GM23248 (cell line): ENCODE data around the gene FAM110C. TPM values are rescaled to one million over a fixed set of nuclear protein-coding genes. Genes with fewer than 3 reads are reported as not detected.
"Not testable (repeated sequence)": the region's sequence is repeated elsewhere in the genome, so short reads cannot be mapped to it uniquely, and the experiment has no call there.

Experiments used
- DNase-seq: peaks from one replicate; pipeline ENCODE4 v3.0.0-alpha.2; 2015
- H2AFZ ChIP-seq: fragments of 200-600 bp; sonication (generic); 2 replicates; pipeline ENCODE4 v1.6.1; 2016; ENCODE audit warnings: antibody characterized with exemption
- H3F3A ChIP-seq: fragments of 200-600 bp; sonication (generic); 2 replicates; pipeline ENCODE4 v1.6.1; 2016; ENCODE audit warnings: mild to moderate bottlenecking, antibody characterized with exemption, mixed run types; ENCODE audit not compliant: insufficient read depth
- H3K27ac ChIP-seq: fragments of 200-600 bp; sonication (generic); 2 replicates; pipeline ENCODE4 v1.5.1; 2016; ENCODE audit warnings: mild to moderate bottlenecking
- H3K27me3 ChIP-seq: fragments of 200-600 bp; sonication (generic); replicated peaks from 2 replicates; pipeline ENCODE4 v1.6.1; 2016; ENCODE audit warnings: mild to moderate bottlenecking; ENCODE audit not compliant: insufficient read depth
- H3K36me3 ChIP-seq: fragments of 200-600 bp; sonication (generic); 2 replicates; pipeline ENCODE4 v1.6.1; 2016; ENCODE audit warnings: low read depth, mild to moderate bottlenecking
- H3K4me1 ChIP-seq: fragments of 200-600 bp; sonication (generic); 2 replicates; pipeline ENCODE4 v1.6.1; 2016; ENCODE audit warnings: mild to moderate bottlenecking; ENCODE audit not compliant: insufficient read depth
- H3K4me2 ChIP-seq: fragments of 200-600 bp; sonication (generic); one replicate; pipeline ENCODE4 v1.6.1; 2016; ENCODE audit warnings: mild to moderate bottlenecking; ENCODE audit not compliant: unreplicated experiment
- H3K4me3 ChIP-seq: fragments of 200-600 bp; sonication (generic); 2 replicates; pipeline ENCODE4 v1.5.1; 2016; ENCODE audit warnings: mild to moderate bottlenecking
- H3K79me2 ChIP-seq: fragments of 200-600 bp; sonication (generic); 2 replicates; pipeline ENCODE4 v1.6.1; 2016; ENCODE audit warnings: mild to moderate bottlenecking; ENCODE audit not compliant: insufficient read depth
- H3K9ac ChIP-seq: fragments of 200-600 bp; sonication (generic); 2 replicates; pipeline ENCODE4 v1.6.1; 2016; ENCODE audit warnings: mild to moderate bottlenecking
- H3K9me2 ChIP-seq: fragments of 200-600 bp; sonication (generic); 2 replicates; pipeline ENCODE4 v1.6.1; 2016; ENCODE audit warnings: mixed run types, mild to moderate bottlenecking, moderate library complexity; ENCODE audit not compliant: insufficient read depth
- H3K9me3 ChIP-seq: fragments of 200-600 bp; sonication (generic); one replicate; pipeline ENCODE4 v1.6.1; 2017; ENCODE audit warnings: low read depth
- H4K20me1 ChIP-seq: fragments of 200-600 bp; sonication (generic); 2 replicates; pipeline ENCODE4 v1.6.0; 2016; ENCODE audit not compliant: insufficient read depth
- EZH2 ChIP-seq: fragments of 200-600 bp; sonication (generic); IDR thresholded peaks from 2 replicates; pipeline ENCODE4 v1.6.1; 2018; ENCODE audit warnings: antibody characterized with exemption, mild to moderate bottlenecking; ENCODE audit not compliant: insufficient read depth, poor library complexity, severe bottlenecking
- EZH2phosphoT487 ChIP-seq: fragments of 200-600 bp; sonication (generic); IDR thresholded peaks from 2 replicates; pipeline ENCODE4 v1.6.1; 2018; ENCODE audit warnings: antibody characterized with exemption, moderate library complexity, mild to moderate bottlenecking, low read depth; ENCODE audit not compliant: insufficient read depth
- WGBS, 2 experiments: methylation state at CpG; one replicate each; pipeline ENCODE4 v1.1.6; 2015 to 2017; ENCODE audit warnings: low lambda C conversion rate in 2 of 2, low coverage in 1 of 2; ENCODE audit errors: missing lambda C conversion rate in 2 of 2; 5-methylcytosine and 5-hydroxymethylcytosine counted together
- in situ Hi-C: fragments of 300-500 bp; cut with MboI; formaldehyde crosslinking; loops from 2 replicates; pipeline ENCODE4 v1.15.0; 2020
- polyA plus RNA-seq: library from polyadenylated mRNA; unstranded; fragments of >200 nt; fragmentation: Nextera tagmentation; extraction: Ambion mirVana; gene quantifications from 2 replicates; pipeline ENCODE4 v1.2.1, GENCODE V29; 2016
- total RNA-seq: library from RNA; depleted of rRNA; stranded (reverse); fragments of >200 nt; shearing (Covaris generic); gene quantifications from 2 replicates; pipeline ENCODE4 v1.2.3, GENCODE V29; 2014

The FAM110C gene
- total and polyA plus RNA-seq, 2 experiments from 2014 or later = not detected

DNA sequence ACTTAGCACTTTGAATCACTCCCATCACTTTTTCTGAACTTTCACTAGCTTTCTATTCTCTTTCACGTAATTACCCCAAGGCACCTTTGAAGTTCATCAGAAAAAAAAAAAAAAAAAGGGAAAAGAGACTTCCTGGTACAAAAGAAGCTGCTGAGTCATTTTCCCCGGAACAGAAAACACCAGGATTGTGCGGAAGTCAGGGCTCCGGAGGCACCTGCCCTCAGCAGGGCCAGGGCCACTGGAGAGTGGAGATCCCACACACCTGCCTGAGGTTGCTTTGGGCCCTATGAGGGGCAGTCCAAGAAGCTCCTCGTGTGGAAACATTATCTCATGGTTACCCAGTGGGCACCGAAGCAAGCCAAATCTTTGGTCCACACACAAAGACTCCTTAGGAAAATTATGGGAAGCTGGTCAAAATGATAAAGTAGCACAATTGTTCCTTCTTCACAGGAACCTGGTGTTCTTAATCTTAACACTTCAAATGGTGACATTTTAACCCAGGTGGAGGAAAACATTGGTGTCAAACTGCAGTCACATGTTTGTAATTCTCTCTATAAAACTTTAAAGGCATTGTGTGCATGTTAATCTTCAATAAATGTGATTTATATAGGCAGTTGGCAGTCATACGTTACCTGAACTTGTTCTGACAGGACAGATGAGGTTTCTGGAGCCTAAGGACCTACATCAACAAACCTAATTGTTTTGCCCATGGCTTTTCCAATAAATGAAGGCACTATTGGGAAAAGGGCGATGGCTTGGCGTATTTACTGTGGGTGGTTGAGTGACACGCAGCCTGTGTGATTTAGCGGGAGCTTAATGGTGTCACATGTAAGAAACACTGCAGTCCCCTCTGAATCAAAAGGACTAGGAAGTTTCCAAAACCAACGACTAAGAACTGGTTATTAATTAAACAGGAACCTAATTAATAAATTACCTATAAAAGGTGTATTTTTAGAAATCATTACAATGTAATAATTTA lies 23.4 kb upstream of the FAM110C start:
- H3K27ac ChIP-seq = no peak overlapping the region
- H4K20me1 ChIP-seq = no peaks in the 10 kb centered on the region
- no peak overlapping the region for H3K4me2 ChIP-seq
- no peak for DNase-seq
- H3K9ac ChIP-seq = no peak overlapping the region
- H2AFZ ChIP-seq = no peak overlapping the region
- H3K9me2 ChIP-seq = no peaks in the 10 kb centered on the region
- in situ Hi-C loops = no loop called here
- no peaks in the 10 kb centered on the region for H3K36me3 ChIP-seq
- H3K4me3 ChIP-seq = no peak overlapping the region
- TF ChIP-seq EZH2 = no peak
- TF ChIP-seq EZH2phosphoT487 = no peak
- no peaks in the 10 kb centered on the region for H3F3A ChIP-seq
- no peaks in the 10 kb centered on the region for H3K9me3 ChIP-seq
- H3K27me3 ChIP-seq = no peaks in the 10 kb centered on the region
- WGBS, 2 experiments = 41% methylated on average over 12 of the region's 12 CpGs
- H3K4me1 ChIP-seq = no peaks in the 10 kb centered on the region
- H3K79me2 ChIP-seq = no peaks in the 10 kb centered on the region

DNA sequence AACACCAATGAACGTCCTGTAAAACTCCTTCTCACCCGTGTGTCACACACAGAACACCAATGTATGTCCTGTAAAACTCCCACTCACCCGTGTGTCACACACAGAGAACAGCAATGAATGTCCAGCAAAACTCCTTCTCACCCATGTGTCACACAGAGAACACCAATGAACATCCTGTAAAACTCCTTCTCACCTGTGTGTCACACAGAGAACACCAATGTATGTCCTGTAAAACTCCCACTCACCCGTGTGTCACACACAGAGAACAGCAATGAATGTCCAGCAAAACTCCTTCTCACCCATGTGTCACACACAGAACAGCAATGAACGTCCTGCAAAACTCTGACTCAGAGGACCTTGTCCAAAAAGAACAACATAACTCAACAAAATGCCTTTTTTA lies 22.3 kb upstream of the FAM110C start:
- H3F3A ChIP-seq, H3K79me2 ChIP-seq, H3K36me3 ChIP-seq, H4K20me1 ChIP-seq, H3K9ac ChIP-seq, DNase-seq, H3K27me3 ChIP-seq, H3K27ac ChIP-seq, H3K4me2 ChIP-seq, in situ Hi-C loops, H3K4me3 ChIP-seq, H2AFZ ChIP-seq, H3K9me2 ChIP-seq, H3K9me3 ChIP-seq, H3K4me1 ChIP-seq: not testable (repeated sequence)
- 13 to 20% methylated on average over 5 of the region's 5 CpGs for WGBS, 2 experiments

DNA sequence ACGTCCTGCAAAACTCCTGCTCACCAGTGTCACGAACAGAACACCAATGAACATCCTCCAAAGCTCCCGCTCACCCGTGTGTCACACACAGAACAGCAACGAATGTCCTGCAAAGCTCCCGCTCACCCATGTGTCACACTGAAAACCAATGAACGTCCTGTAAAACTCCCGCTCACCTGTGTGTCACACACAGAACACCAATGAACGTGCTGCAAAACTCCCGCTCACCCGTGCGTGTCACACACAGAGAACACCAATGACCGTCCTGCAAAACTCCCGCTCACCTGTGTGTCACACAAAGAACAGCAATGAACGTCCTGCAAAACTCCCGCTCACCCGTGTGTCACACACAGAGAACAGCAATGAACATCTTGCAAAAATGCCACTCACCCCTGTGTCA lies 20.5 kb upstream of the FAM110C start:
- H4K20me1 ChIP-seq = no peaks in the 10 kb centered on the region
- in situ Hi-C loops = no loop called here
- H3K79me2 ChIP-seq = no peaks in the 10 kb centered on the region
- no peak overlapping the region for H2AFZ ChIP-seq
- WGBS, 2 experiments = 55 to 60% methylated on average over 17 of the region's 17 CpGs
- H3K27ac ChIP-seq = no peak overlapping the region
- no peak overlapping the region for H3K4me3 ChIP-seq
- DNase-seq = no peak
- H3K9me2 ChIP-seq = no peaks in the 10 kb centered on the region
- no peaks in the 10 kb centered on the region for H3K36me3 ChIP-seq
- no peak overlapping the region for H3K4me2 ChIP-seq
- no peaks in the 10 kb centered on the region for H3K4me1 ChIP-seq
- no peak overlapping the region for H3K9ac ChIP-seq
- TF ChIP-seq EZH2 (no peak), EZH2phosphoT487 (no peak)
- no peaks in the 10 kb centered on the region for H3K9me3 ChIP-seq
- no peaks in the 10 kb centered on the region for H3K27me3 ChIP-seq
- H3F3A ChIP-seq = no peaks in the 10 kb centered on the region

- 22 to 24% methylated on average over 4 of the region's 4 CpGs for WGBS, 2 experiments
- in situ Hi-C loops = no loop called here
- TF ChIP-seq EZH2phosphoT487 = no peak
- no peak for TF ChIP-seq EZH2
- Histone ChIP-seq H3K9ac (no peak overlapping the region), H3K79me2 (no peaks in the 10 kb centered on the region), H3K36me3 (no peaks in the 10 kb centered on the region), H4K20me1 (no peaks in the 10 kb centered on the region), H3K27ac (no peak overlapping the region), H2AFZ (no peak overlapping the region), H3F3A (no peaks in the 10 kb centered on the region), H3K9me2 (no peaks in the 10 kb centered on the region), H3K9me3 (no peaks in the 10 kb centered on the region), H3K4me3 (no peak overlapping the region), H3K4me2 (no peak overlapping the region), H3K27me3 (no peaks in the 10 kb centered on the region), H3K4me1 (no peaks in the 10 kb centered on the region)
- no peak for DNase-seq
Measured at GRCh38 chr2:65121-65520, 18.8 kb upstream of the FAM110C start.
